Body of pancreas (tissue), 4 donors: ENCODE data around the gene PRSS22.

Source experiments
- CTCF ChIP-seq, 7 experiments: fragments of 450-650 bp in 4 of 7; fragments of 200-600 bp in 3 of 7; sonication (generic) in 3 of 7; IDR thresholded peaks; one replicate each; pipeline ENCODE4 v1.5.1; 2016 to 2019; ENCODE audit warnings: antibody characterized with exemption in 7 of 7
- POLR2A ChIP-seq, 3 donors: fragments of 450-650 bp; IDR thresholded peaks; one replicate each; pipeline ENCODE4 v1.6.1; 2016; ENCODE audit warnings: antibody characterized with exemption in 3 of 3, mild to moderate bottlenecking in 2 of 3

DNA sequence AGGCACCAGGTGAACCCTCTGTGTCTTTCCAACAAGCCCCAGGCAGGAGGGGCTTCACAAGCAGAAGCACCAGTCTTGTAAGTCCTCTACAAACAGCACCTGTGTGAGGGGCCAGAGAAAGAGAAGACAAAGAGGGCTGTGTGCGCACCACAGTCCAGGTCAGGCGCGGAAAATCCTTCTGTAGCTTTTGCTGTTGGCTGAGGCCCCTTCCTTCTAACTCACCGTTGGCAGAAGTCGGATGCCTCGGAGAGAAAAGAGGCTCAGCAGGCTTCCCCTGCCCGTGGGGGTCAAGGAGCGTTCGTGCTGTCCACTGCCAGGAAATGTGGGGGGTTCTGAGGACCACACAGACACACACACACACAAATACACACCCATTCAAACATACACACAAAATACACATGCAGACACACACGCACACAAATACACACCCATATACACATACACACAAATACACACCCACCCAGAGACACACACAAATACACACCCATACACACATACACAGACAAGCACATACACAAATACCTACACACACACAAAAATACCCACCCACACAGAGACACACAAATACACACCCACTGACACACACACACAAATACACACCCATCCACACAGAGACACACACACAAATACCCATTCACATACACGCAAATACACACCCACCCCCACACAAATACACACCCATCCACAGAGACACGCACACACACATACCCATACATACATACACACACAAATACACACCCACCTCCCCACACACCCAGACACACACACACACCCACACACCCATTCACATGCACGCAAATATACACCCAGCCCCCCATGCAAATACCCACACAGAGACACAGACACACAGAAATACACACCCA is 21.1 kb downstream of the PRSS22 start:
- no peak for TF ChIP-seq CTCF (IDR thresholded peaks at IDR 0.05)
- no peak for TF ChIP-seq POLR2A (IDR thresholded peaks at IDR 0.05)
